Measurements from ENCODE around the gene KLK5. TPM values are rescaled to one million over a fixed set of nuclear protein-coding genes. Genes with fewer than 3 reads are reported as not detected.

KLK5 gene
- total RNA-seq, 2 experiments from 2014 or later: not detected

- POLR2A ChIA-PET: no interaction called here
- H3K4me1 ChIP-seq (ENCODE audit: insufficient read depth, low read length): no peaks in the 10 kb centered on the region
- peaks cover 0 to 11% of the 10 kb centered on the region in 2 experiments for H3K9me3 ChIP-seq (ENCODE audit: control insufficient read depth in 1 of 2, insufficient read depth in 1 of 2, low read length in 2 of 2)
- no peak for TF ChIP-seq CTCF (IDR thresholded peaks at IDR 0.05)
- Mint-ChIP-seq H3K4me1 (ENCODE audit: low read depth) (no peaks in the 10 kb centered on the region), H3K36me3 (ENCODE audit: low read depth) (no peaks in the 10 kb centered on the region), H3K27ac (no peak overlapping the region), H3K27me3 (peaks cover 73% of the 10 kb centered on the region), H3K4me3 (no peak overlapping the region), H3K9me3 (peaks cover 2% of the 10 kb centered on the region)
- no peak overlapping the region for H3K4me3 ChIP-seq (ENCODE audit: low read length)
- no peak overlapping the region for H3K27ac ChIP-seq (ENCODE audit: low read depth in 1 of 2, low read length in 2 of 2)
- H3K36me3 ChIP-seq (ENCODE audit: insufficient read depth, low read length): no peaks in the 10 kb centered on the region
- CTCF ChIA-PET: no interaction called here
- DNase-seq (no peak), ATAC-seq (ENCODE audit: poor library complexity) (no peak)
- intact Hi-C loops (cut with DNase I, micrococcal nuclease): no loop called here
- peaks cover 4 to 12% of the 10 kb centered on the region in 2 experiments for H3K27me3 ChIP-seq (ENCODE audit: control insufficient read depth in 1 of 2, insufficient read depth in 2 of 2, low read length in 2 of 2)
Observed at GRCh38 chr19:50968716-50969412, 16.0 kb upstream of the KLK5 start.

- Histone ChIP-seq H3K4me1 (ENCODE audit: insufficient read depth, low read length) (no peaks in the 10 kb centered on the region), H3K4me3 (ENCODE audit: low read length) (no peak overlapping the region), H3K9me3 (ENCODE audit: control insufficient read depth in 1 of 2, insufficient read depth in 1 of 2, low read length in 2 of 2) (peaks cover 0 to 15% of the 10 kb centered on the region in 2 experiments), H3K27me3 (ENCODE audit: control insufficient read depth in 1 of 2, insufficient read depth in 2 of 2, low read length in 2 of 2) (peaks cover 4 to 12% of the 10 kb centered on the region in 2 experiments), H3K36me3 (ENCODE audit: insufficient read depth, low read length) (no peaks in the 10 kb centered on the region), H3K27ac (ENCODE audit: low read depth in 1 of 2, low read length in 2 of 2) (no peak overlapping the region)
- ATAC-seq (ENCODE audit: poor library complexity): no peak
- H3K27me3 Mint-ChIP-seq: peaks cover 70% of the 10 kb centered on the region
- H3K4me3 Mint-ChIP-seq: no peak overlapping the region
- CTCF ChIA-PET: no interaction called here
- no peaks in the 10 kb centered on the region for H3K4me1 Mint-ChIP-seq (ENCODE audit: low read depth)
- no peak overlapping the region for H3K27ac Mint-ChIP-seq
- DNase-seq: no peak
- no peaks in the 10 kb centered on the region for H3K36me3 Mint-ChIP-seq (ENCODE audit: low read depth)
- no peak for TF ChIP-seq CTCF (IDR thresholded peaks at IDR 0.05)
- POLR2A ChIA-PET: no interaction called here
- intact Hi-C loops (cut with DNase I, micrococcal nuclease): no loop called here
- H3K9me3 Mint-ChIP-seq: peaks cover 5% of the 10 kb centered on the region
Observed at GRCh38 chr19:50967929-50968715, 15.3 kb upstream of the KLK5 start.

GRCh38 chr19:50964266-50964665, 11.4 kb upstream of the KLK5 start:
- peaks cover 18% of the 10 kb centered on the region for H3K9me3 Mint-ChIP-seq
- H3K4me1 Mint-ChIP-seq (ENCODE audit: low read depth): no peaks in the 10 kb centered on the region
- DNase-seq (no peak), ATAC-seq (ENCODE audit: poor library complexity) (no peak)
- POLR2A ChIA-PET: no interaction called here
- Histone ChIP-seq H3K36me3 (ENCODE audit: insufficient read depth, low read length) (no peaks in the 10 kb centered on the region), H3K27ac (ENCODE audit: low read depth in 1 of 2, low read length in 2 of 2) (no peak overlapping the region), H3K27me3 (ENCODE audit: control insufficient read depth in 1 of 2, insufficient read depth in 2 of 2, low read length in 2 of 2) (peaks cover 2 to 12% of the 10 kb centered on the region in 2 experiments), H3K4me1 (ENCODE audit: insufficient read depth, low read length) (no peaks in the 10 kb centered on the region), H3K9me3 (ENCODE audit: control insufficient read depth in 1 of 2, insufficient read depth in 1 of 2, low read length in 2 of 2) (peaks cover 0 to 22% of the 10 kb centered on the region in 2 experiments), H3K4me3 (ENCODE audit: low read length) (no peak overlapping the region)
- CTCF ChIA-PET: no interaction called here
- no peak overlapping the region for H3K27ac Mint-ChIP-seq
- H3K4me3 Mint-ChIP-seq: no peak overlapping the region
- H3K27me3 Mint-ChIP-seq: peaks cover 55% of the 10 kb centered on the region
- intact Hi-C loops (cut with DNase I, micrococcal nuclease): no loop called here
- peaks cover 3% of the 10 kb centered on the region for H3K36me3 Mint-ChIP-seq (ENCODE audit: low read depth)
- no peak for TF ChIP-seq CTCF (IDR thresholded peaks at IDR 0.05)

Measured in CD4-positive, alpha-beta T cell (primary cell).